Brain microvascular endothelial cell (primary cell): ENCODE measurements around the gene SFRP2.

Source experiments
- DNase-seq: peaks from one replicate; pipeline ENCODE4 v3.0.0-alpha.2; 2020
- H3K27ac ChIP-seq: fragments of 250-450 bp; sonication (Bioruptor Pico); 2 replicates; pipeline ENCODE4 v1.5.1; 2020; ENCODE audit warnings: mild to moderate bottlenecking, moderate library complexity
- H3K27me3 ChIP-seq: fragments of 250-450 bp; sonication (Bioruptor Pico); replicated peaks from 2 replicates; pipeline ENCODE4 v1.5.1; 2020; ENCODE audit warnings: mild to moderate bottlenecking
- H3K36me3 ChIP-seq: fragments of 250-450 bp; sonication (Bioruptor Pico); replicated peaks from 2 replicates; pipeline ENCODE4 v1.5.1; 2020; ENCODE audit warnings: mild to moderate bottlenecking
- H3K4me3 ChIP-seq: 2 replicates; pipeline ENCODE4 v1.5.1; 2011; ENCODE audit warnings: low read depth, mild to moderate bottlenecking, control low read depth, low read length, moderate library complexity
- in situ Hi-C: cut with HindIII; loops from 2 replicates; pipeline ENCODE4 v1.10.0; 2017; ENCODE audit warnings: low sequenced_read_pairs, low pct_ligation_motif_present
- TF ChIP-seq, protein P1 (sequence below): IDR thresholded peaks from 2 replicates; pipeline ENCODE4 v1.5.1; 2011; ENCODE audit warnings: low read depth, mild to moderate bottlenecking, moderate library complexity, low read length, control low read depth, inconsistent platforms; ENCODE audit errors: missing control alignments

Gene SFRP2

DNA sequence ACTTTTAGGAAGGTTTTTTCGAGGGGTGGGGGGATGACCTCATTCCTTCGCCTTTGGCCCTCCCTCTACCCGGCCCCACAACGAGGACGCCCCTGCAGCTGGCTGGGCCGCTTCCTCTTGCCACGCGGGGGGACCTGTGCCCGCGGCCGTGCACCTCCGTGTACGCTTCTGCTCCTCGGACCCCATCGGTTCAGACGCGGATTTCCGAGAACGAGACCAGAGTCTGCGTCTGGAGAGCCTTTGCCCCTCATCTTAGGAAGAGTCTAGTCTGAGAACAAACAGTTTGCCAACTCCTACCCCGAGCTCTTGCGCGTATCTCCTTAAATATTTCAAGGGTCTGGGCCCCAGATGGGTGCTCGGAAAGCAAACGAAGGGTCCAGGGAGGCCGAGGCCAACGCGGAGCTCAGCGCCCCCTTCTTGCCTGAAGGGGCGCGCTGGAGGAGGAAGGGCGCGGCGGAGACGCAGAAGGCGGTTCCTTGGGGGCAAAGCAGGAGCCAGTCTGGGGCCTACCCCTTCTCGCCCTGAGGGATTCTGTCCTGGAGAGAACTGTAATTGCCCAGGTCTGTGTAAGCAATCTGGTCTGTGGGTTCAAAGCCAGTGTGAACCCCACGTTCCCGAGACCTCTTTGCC lies 3.9 kb upstream of the SFRP2 start:
- H3K36me3 ChIP-seq, result no peaks in the 10 kb centered on the region
- TF ChIP-seq, protein P1, sequence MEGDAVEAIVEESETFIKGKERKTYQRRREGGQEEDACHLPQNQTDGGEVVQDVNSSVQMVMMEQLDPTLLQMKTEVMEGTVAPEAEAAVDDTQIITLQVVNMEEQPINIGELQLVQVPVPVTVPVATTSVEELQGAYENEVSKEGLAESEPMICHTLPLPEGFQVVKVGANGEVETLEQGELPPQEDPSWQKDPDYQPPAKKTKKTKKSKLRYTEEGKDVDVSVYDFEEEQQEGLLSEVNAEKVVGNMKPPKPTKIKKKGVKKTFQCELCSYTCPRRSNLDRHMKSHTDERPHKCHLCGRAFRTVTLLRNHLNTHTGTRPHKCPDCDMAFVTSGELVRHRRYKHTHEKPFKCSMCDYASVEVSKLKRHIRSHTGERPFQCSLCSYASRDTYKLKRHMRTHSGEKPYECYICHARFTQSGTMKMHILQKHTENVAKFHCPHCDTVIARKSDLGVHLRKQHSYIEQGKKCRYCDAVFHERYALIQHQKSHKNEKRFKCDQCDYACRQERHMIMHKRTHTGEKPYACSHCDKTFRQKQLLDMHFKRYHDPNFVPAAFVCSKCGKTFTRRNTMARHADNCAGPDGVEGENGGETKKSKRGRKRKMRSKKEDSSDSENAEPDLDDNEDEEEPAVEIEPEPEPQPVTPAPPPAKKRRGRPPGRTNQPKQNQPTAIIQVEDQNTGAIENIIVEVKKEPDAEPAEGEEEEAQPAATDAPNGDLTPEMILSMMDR, result peak; percentile 10
- H3K27me3 ChIP-seq, result peaks cover 73% of the 10 kb centered on the region
- H3K4me3 ChIP-seq, result peak overlapping the region; percentile 37
- in situ Hi-C loops, result no loop called here
- H3K27ac ChIP-seq, result no peak overlapping the region
- no peak for DNase-seq

DNA sequence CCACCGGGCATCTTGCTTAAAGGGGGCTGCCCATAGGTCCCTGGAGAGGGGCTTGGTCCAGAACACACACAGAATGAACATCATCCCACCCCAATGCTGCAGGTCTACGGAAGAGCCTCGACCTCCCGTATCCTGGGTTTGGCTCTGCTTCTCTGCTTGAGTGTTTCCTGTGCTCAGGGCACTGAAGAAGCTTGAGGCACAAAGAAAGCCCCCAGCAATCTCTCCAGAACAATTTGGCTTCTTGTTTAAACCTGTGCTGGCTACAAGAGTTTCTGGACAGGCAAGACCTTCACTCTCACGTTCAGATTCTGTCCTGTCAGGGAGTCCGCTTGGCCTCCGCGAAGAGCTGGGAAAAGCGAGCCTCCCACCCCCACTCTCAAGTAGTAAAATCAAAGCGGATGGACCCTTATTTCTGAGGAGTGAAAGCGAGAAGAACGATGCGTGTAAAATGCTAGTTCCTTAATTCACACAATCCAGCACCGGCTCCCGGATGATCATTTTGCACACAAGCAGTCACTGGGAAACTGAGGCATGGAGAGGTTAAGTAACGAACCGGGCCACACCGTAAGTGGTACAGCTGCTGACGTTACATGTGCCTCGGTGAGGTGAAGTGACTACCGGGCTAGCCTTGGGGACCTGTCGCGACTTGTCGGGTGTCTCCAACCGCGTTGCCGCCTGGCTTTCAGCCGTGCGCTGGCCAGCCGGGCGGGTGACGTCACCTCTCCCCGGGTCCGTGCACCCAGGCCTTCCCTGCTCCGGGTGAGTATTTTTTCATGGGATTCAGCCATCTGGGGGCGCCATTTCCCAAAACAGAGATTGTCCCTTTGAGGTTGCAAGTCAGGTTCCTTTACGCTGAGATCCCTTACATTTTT lies 3.1 kb upstream of the SFRP2 start:
- peak; percentile 42 for DNase-seq
- no peak overlapping the region for H3K27ac ChIP-seq
- peak overlapping the region; percentile 38 for H3K4me3 ChIP-seq

DNA sequence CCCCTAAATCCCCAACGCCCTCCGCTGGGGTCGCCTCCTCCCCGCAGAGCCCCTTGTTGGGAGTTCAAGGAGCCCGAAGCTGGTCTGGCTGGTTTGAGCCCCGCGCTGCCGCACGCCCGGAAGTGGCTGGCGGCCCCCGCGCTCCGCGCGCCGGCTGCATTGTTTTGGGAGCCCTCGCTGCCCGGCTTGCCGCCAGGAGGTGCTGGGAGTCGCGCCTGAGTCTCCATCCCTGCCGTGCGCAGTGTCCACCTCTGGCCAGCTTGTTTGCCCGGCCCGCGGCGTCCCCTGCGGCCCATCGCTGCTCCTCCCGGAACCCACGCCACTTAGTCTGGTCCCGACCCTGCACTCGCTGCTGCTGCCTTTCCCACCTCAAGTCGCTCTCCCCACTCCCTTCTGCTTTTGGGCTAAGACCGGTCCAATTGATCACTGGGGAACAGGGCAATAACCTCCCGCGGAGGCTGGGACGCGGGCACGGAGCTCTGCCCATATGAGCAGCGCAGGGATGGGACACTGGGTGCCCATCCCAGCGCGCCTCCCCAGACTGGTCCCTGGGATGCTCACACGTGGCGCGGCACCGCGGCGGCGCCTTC lies 2.2 kb upstream of the SFRP2 start:
- Histone ChIP-seq H3K4me3 (peak overlapping the region; percentile 12), H3K27me3 (peaks cover 80% of the 10 kb centered on the region), H3K36me3 (no peaks in the 10 kb centered on the region), H3K27ac (no peak overlapping the region)
- in situ Hi-C loops, result no loop called here
- TF ChIP-seq, protein P1, result peak; percentile 41
- DNase-seq, result no peak

More for the DNA sequence above, 3.1 kb upstream of the SFRP2 start:
- in situ Hi-C loops, result no loop called here
- TF ChIP-seq, protein P1, result peak; percentile 61
- Histone ChIP-seq H3K27me3 (peaks cover 76% of the 10 kb centered on the region), H3K36me3 (no peaks in the 10 kb centered on the region)

DNA sequence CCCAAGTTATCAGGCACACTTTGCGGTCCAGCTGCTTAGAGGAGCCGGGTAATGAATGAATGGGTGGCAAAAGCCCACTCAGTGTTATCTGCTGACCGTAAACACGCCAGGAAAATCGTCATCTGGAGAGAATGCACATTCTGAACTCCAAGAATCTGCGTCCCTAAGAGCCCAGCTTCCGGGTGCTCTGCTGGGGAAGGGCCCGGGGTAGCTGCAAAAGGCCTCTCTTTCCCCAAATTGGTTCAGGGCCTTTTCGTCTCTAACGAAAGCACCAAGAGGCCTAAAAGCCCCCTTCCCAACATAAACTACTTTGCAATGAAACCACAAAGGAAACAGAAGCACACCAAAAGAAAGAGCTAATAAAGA lies 1.6 kb upstream of the SFRP2 start:
- Histone ChIP-seq H3K4me3 (no peak overlapping the region), H3K36me3 (no peaks in the 10 kb centered on the region), H3K27me3 (peaks cover 82% of the 10 kb centered on the region), H3K27ac (no peak overlapping the region)
- TF ChIP-seq, protein P1, result no peak
- no peak for DNase-seq
- in situ Hi-C loops, result no loop called here

DNA sequence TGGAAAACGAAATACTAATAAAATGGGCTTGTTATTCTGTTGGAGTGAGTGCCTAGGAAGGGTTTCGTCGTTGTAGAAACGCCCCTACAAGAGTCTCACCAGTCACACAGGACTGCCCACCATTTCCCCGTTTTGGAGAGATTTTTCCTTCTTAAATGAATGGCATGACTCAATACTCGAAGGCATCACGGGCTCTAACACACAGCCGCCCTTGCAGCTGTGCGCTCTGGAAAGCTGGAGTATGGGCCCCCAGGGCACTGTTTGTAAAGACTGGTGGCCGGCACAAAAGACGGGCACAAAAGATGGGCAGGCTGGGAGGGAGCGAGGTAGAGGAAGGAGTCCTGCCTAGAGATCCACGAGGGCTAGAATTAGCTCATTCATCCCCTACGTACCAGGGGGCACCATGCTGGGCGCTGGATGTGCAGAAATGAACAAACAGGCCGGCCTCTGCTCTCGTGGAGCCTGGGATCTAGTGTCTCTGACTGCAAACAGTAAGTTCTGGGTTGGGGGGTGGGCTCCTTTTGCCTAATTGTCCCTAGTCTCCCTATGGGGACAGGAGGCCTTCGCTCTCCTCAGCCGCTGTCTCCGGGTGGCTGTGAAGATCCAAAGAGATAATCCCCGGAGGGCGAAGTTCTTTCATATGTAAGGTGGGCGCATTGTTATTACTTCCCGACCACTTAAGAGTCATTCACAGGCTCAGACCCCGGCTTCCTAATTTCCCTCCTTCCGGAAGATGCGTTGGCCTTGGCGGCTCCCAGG lies 1.0 kb upstream of the SFRP2 start:
- TF ChIP-seq, protein P1, result no peak
- H3K27me3 ChIP-seq, result peaks cover 79% of the 10 kb centered on the region
- no peak overlapping the region for H3K4me3 ChIP-seq
- no peak for DNase-seq
- in situ Hi-C loops, result no loop called here
- H3K27ac ChIP-seq, result no peak overlapping the region
- H3K36me3 ChIP-seq, result no peaks in the 10 kb centered on the region
